Endometrial microvascular endothelial cells (primary cell): ENCODE results near the gene PDSS2. TPM values are rescaled to one million over a fixed set of nuclear protein-coding genes. Genes with fewer than 3 reads are reported as not detected.
"Not testable (repeated sequence)": the region's sequence is repeated elsewhere in the genome, so short reads cannot be mapped to it uniquely, and the experiment has no call there.

Experiments
- in situ Hi-C: cut with HindIII; loops from 2 replicates; pipeline ENCODE4 v1.10.0; 2017; ENCODE audit warnings: low sequenced_read_pairs, low pct_unique_long_range_greater_than_20kb; ENCODE audit errors: inconsistent ontology term
- total RNA-seq: library from RNA; depleted of rRNA; stranded (reverse); fragments of >200 nt; gene quantifications from one replicate; pipeline ENCODE4 v1.2.3, GENCODE V29; 2015; ENCODE audit errors: inconsistent ontology term

PDSS2 gene
- total RNA-seq, 1 donor from 2014 or later, result 9.5 TPM

DNA sequence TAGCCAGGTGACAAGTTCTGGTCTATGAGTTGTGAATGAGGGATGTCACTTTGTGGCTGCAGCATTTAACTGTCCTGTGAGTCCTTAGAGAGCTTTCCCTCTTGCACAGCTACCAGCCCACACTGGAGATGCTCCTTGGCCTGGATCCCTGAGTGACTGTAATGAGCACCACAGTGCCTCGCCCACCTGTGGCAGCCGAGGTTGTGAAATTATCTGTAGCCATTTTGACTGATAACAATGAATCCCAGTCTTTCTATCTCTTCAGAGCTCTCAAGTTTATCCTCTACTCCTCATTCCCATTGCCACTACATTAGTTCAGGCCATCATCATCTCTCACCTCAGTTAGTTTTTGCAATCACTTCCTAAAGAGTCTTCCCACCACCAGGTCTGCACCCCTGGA lies 302.7 kb downstream of the PDSS2 start:
- in situ Hi-C loops, result no loop called here

DNA sequence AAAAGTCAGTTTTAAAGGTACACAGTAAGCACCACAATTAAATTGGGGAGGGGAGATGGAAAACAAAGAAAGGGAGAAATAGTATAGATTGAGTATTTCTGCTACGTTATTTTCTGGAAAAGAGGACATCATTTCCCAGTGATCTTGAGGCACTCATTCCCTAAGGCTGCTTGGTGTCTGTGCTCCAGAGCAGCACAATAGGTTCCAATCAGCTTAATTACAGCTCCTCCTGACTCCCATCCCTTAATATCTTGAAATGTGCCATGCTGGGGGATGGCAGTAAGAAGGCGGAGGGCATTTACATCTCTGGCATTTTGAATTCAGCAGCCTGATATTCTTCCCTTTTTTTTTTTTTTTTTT lies 304.6 kb downstream of the PDSS2 start:
- in situ Hi-C loops, result no loop called here

DNA sequence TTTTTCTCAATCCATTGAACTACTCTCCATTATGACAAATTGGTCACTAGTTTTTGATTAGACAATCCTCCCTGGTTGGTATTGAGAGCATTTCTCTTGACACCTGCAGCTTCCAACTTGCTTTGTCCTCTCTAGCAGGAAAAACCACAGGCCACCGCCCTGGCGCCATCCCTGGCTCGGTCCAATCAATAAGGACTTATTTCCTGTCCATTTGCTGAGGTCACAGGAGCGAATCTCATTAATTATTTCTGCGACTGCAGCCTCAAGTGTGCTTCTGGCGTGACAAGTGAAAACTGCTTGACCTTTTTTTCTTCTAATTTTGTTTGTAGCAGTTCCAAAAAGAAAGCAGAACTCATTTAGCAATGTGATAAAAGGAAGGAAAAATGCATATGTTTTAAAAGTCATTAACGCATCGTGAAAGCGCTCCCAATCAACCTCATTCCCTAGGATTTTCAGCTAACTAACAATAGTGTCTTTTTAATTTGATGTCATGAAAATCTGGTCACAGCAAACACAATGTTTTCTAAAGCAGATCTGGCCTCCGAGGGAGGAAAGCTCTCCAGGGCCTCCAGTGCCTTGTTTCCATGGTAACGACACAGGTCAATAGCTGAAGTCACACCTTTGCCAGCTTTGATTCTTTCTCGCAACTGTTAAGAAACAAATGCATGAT lies 305.1 kb downstream of the PDSS2 start:
- in situ Hi-C loops, result no loop called here

DNA sequence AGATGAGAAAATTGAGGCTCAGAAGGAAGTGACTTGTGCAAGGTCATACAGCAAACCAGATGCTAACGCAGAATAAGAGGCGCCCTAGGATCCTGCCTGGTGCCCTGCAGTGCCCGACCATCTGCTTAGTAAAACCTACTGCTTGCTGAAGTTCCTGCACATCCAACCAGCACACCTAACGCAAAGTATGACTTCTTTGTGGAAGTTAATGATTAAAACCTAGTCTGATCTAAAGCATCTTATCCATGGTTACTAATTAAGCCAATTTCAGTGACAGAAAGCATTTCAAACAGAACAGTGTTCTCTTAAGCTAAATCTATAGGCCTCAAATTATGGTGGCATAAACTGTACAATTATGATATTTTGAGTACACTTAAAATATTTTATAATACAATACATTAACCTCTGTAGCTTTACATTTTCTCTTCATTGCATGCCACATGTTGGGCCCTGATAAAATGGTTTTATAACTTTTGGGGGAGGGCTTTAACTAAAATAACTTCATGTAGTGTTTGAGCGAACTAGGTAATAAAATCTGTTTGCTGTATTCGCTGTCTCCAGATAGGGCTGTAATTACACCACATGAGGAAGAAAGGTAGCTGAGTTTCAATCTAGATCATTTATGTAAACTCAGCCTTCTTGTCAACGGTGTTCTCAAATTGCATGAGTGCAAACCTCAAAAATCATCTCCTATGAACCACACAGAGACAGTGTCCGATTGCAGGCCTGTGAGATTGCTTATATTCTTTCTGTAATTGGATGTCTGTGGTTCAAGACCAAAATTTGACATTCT lies 306.5 kb downstream of the PDSS2 start:
- in situ Hi-C loops, result no loop called here

DNA sequence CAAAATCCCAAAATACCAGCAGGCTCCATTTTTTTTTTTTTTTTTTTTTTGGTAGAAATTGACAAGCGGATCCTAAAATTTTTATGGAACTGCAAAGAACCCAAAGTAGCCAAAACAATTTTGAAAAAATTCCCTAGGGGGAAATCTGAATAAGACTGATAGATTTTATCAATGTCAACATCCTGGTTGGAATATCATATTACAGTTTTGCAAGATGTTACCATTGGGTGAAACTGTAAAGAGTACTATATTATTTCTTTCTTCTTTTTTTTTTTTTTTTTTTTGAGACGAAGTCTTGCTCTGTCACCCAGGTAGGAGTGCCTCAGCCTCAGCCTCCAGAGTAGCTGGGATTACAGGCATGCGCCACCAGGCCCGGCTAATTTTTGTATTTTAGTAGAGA lies 314.7 kb downstream of the PDSS2 start:
- in situ Hi-C loops, result no loop called here

DNA sequence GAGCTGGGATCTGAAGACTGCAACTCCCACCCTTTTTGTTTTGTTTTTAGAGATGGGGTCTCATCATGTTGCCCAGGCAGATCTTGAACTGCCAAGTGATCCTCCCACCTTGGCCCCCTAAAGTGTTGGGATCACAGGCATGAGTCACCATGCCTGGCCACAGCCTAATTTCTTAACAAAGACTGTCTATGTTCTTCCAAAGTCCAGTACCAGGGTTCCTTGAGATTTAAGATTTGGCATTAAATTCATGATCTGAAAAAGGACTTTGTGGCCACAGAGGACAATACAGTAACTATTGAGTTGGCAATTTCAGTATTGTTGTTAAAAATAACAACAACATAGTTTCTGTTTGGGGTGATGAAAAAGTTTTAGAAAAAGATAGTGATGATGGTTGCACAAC lies 315.4 kb downstream of the PDSS2 start:
- in situ Hi-C loops, result no loop called here

DNA sequence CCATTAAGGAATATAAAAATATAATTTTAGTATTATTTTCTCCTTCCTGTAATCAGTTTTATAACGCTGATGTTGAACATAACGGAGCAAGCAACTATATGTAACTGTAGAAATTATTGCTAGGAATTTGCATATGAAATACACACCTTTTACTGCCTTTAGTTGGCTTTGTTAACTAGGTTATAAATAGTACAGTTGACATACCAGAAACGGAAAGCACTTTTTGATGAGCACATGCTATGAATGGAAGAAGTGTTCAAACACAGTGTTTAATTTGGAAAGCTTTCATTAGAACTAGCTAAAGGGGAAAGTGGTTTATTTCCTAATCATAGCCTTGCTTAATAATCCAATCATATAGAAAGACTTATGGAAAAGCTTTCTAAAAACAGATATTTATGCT lies 318.8 kb downstream of the PDSS2 start:
- in situ Hi-C loops, result no loop called here

DNA sequence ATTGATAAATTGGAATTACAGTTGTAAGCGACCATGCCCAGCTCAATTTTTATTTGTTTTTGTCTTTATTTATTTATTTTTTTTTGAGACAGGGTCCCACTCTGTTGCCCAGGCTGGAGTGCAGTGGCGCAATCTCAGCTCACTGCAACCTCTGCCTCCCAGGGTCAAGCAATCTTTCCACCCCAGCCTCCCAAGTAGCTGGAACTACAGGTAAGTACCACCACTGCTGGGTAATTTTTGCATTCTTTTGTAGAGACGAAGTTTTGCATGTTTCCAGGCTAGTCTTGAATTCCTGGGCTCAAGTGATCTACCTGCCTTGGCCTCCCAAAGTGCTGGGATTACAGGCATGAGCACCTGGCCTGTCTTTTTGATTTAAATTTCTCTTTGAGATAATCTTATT lies 323.0 kb downstream of the PDSS2 start:
- in situ Hi-C loops, result not testable (repeated sequence)

DNA sequence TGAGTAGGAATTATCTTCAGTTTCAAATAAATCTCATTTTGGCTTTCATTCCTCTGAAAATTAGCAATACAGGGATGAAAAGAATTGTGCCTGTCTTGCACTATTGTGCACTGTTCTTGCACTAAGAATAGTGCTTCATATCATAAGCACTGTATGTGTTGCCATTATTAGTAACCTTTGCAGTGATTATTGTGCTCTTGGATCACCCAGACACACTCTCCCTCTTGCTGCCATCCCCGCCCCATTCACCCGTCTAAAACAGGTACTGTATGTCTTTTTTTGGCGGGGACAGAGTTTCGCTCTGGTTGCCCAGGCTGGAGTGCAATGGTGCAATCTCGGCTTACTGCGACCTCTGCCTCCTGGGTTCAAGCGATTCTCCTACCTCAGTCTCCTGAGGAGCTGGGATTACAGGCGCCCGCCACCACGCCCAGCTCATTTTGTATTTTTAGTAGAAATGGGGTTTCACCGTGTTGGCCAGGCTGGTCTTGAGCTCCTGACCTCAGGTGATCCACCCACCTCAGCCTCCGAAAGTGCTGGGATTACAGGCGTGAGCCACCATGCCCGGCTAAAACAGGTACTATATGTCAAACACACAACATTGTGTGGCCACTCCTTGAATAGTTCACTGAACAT lies 324.2 kb downstream of the PDSS2 start:
- in situ Hi-C loops, result not testable (repeated sequence)

DNA sequence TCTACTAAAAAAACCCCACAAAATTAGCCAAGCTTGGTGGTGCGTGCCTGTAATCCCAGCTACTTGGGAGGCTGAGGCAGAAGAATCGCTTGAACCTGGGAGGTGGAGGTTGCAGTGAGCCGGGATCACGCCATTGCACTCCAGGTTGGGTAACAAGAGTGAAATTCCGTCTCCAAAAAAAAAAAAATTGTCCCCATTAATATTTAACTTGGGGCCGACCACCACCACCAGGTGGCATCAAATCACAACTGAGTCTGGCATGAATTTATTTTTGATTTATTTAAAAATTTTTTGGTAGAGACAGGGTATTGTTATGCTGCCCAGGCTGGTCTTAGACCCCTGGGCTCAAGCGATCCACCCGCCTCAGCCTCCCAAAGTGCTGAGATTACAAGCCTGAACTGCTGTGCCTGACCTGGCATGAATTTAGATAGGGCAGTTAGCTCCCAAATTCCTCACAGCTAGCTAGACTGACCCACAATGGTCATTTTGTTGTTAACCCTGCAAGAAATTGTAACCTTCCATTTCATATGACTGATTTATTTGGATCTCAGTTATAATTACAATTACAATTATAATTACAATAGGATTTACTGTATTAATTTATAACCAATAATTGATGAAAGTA lies 326.9 kb downstream of the PDSS2 start:
- in situ Hi-C loops, result no loop called here

DNA sequence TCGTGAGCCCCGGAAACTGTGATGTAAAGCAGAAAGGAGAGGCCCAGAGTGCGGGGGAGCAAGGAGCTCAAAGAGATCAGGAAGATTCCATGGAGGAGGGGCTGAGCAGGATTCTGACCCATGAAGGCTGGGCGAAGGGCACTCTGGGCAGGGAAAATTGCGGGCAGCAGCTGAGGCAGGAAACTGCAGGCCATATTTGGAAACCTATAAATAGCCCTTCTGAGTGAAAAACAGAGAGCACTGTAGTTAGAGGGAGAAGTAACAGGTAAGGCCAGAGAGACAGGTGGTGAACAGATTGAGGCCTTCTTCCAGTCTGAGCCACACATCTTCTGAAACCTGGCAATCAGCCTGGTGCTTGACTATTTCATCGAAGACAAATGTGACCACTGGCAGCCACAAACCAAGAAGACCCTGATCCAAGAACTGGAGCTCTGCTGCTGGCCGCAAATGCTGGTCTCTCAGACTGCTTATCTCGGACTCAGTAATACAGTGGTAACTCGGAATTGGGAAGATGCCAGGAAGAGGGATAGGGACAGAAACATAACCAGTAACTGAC lies 329.9 kb downstream of the PDSS2 start:
- in situ Hi-C loops, result no loop called here

DNA sequence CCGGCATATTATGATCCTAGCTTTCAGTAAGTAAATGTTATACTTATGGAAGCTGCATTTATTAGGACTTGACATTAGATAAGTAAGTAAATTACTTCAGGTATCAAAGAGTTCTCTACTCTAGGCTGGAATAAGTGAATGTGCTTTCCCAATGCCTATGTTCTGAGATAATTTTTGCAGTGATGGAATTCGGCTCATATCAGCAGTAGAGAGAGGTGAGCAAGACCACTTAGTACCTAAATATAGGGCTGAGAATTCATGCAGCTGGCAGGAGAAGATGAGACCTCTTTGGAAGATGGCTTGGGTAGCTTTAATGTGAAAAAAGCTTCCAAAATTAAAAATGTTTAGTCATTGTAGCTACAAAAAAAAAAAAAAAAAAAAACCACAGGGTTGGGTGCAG lies 330.8 kb downstream of the PDSS2 start:
- in situ Hi-C loops, result no loop called here

DNA sequence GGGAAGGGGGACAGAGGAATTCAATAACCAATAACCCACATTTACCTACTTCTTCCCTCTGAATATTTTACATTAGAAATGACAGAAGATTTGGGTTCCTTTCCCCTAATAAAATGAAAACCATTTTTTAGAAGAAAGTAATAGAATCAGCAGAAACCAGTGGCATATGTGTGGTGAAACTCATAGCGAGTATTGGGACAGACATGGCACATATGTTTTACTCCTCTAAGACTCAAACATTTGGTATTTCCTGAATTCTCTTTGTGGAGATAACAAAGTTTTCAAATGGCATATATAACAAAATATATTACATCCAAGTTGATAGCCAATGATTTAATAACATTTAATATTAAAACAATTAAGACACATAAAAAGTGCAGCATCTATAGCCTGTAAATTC lies 331.2 kb downstream of the PDSS2 start:
- in situ Hi-C loops, result no loop called here

DNA sequence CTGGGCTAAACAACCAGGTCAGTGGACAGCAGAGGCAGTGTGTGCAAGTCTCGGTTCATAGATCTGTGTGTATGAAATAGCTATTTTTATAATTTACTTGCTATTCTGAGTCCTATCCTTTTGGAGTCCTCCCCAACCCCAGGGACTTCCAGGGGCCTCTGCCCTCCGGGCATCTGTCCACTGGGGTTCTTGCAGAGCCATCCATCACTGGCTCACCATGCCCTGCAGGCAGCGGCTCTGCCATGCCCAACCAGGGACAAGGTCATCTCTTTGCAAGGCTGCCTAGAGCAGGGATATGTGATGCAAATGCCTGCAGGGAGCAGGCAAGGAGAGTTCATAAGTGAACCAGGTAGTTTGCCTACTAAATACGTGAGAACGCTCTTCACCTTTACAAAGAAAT lies 333.6 kb downstream of the PDSS2 start:
- in situ Hi-C loops, result no loop called here

DNA sequence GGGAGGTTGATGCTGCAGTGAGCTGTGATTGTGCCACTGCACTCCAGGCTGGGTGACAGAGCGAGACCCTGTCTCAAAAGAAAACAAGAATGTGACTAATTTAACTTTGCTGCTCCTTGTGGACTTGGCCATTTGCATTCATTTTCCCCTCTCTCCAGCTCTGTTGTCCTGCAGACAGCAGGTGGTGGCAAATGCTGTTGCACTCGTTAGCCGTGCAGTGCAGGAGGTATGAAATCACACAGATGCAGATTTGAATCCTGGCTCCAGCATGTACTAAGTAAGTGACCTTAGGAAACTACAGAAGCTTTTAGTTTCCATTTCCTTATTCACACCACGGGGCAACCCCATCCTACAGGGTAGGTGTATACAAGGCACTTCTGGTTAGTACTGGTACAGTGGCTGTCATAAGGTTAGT lies 334.4 kb downstream of the PDSS2 start:
- in situ Hi-C loops, result no loop called here

DNA sequence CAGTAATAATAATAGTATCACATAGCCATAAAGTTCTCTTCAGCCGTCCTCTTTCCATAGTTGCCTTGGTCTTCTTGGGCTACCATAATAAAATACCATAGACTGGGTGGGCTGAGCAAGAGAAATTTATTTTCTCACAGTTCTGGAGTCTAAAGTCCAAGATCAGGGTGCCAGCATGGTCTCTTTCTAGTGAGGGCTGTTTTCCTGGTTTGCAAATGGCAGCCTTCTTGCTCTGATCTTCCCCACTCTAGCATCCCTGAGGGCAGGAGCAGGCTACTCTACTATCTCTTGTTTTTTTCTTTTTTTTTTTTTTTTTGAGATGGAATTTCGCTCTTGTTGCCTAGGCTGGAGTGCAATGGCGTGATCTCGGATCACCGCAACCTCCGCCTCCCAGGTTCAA lies 335.9 kb downstream of the PDSS2 start:
- in situ Hi-C loops, result no loop called here

DNA sequence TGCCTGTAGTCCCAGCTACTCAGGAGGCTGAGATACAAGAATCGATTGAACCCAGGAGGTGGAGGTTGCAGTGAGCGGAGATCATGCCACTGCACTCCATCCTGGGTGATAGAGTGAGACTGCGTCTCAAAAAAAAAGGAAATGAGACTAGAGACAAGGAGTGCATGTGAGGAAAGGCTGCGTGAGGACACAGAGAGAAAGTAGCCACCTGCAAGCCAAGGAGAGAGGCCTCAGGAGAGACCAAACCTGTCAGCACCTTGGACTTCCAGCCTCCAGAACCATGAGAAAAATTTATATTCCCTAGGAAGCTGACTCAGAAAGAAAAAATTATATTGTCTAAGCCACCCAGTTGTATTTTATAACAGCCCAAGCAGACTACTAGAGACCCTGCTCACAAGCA lies 336.6 kb downstream of the PDSS2 start:
- in situ Hi-C loops, result no loop called here

DNA sequence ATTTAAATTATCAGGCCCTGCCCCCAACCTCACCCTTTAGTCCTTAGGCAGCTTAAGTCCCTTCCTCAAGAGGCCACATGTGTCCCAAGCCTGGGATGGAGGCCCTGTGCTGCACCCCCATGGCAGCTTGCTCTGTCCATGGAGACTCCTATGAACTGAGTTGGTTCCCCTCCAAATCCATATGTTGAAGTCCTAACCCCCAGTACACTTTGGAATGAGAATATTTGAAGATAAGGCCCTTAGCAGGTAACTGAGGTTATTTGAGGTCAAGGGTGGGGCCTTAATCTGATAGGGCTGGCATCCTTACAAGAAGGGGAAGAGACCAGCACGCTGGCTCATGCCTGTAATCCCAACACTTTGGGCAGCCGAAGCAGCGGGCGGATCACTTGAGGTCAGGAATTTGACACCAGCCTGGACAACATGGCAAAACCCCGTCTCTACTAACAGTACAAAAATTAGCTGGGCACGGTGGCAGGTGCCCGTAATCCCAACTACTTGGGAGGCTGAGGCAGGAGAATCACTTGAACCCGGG lies 337.3 kb downstream of the PDSS2 start:
- in situ Hi-C loops, result no loop called here

DNA sequence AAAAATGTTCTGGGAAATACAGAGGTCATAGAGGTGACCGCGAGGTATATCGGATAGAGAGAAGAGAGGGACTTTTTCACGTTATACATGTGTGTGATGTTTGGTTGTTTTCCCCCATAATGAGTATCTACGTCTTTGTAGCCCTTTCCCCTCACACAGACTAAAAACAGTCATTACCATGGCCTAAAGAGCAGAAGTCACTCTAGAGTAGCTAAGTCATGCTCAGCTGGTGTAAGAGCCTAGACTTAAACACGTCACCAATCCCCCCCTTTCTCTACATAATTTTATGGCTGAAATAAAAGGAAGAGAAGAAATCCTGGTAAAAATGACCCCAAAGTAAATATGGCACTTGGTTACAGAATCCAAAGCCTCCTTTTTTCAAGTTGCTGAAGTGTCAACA lies 338.1 kb downstream of the PDSS2 start:
- in situ Hi-C loops, result no loop called here
